DMS 273 (cell line): ENCODE data around the gene FAM170B.

Experiments
- DNase-seq: peaks from one replicate; lab custom pipeline; 2025; ENCODE audit not compliant: unreplicated experiment; lab: John Stamatoyannopoulos, UW

Gene FAM170B

DNA sequence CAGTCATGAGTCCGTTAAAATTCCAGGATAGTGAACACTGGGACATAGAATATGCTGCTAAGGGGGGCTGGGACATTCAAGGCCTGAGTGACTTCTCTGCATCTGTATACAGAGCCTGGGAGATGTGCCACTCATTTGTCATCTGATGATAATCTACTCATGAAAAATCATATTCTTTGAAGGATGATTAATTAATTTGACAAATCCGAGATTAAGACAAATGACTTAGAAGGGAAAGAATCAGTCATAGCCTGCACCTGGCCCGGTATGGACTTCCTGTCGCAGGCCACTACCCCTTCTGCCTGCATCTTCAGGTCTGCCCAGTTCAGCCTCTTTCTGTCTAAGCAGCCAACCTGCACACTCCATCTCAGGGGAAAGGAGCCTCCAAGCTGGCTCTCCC is 18.8 kb upstream of the FAM170B start:
- DNase-seq: no peak

DNA sequence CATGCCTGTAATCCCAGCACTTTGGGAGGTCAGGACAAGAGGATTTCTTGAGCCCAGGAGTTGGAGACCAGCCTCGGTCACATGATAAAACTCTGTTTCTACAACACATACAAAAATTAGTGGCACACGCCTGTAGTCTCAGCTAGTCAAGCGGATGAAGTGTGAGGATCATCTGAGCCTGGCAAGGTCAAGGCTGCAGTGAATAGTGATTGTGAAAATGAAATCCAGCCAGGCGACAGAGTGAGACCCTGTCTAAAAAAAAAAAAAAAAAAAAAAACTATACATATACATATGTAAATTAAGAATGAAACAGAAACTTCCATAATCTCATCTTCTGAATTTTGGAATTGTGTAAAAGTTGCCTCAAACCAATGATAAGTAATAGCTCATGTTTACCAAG is 18.2 kb upstream of the FAM170B start:
- DNase-seq: no peak

DNA sequence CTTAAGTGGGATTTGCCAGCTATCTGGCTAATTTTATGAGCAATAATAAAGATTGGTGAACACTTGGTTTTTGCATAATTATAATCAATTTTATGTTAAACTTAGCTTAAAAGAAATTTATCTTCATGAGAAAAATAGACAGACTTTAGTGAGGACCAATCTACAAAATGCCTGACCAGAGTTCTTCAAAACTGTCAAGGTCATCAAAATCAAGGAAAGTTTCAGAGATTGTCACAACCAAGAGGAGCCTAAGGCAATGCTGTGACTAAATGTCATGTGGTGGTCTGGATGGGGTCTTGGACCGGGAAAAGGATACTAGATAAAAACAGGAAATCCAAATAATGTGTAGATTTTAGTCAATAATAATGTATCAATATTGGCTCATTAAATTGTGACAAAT is 17.7 kb upstream of the FAM170B start:
- no peak for DNase-seq

DNA sequence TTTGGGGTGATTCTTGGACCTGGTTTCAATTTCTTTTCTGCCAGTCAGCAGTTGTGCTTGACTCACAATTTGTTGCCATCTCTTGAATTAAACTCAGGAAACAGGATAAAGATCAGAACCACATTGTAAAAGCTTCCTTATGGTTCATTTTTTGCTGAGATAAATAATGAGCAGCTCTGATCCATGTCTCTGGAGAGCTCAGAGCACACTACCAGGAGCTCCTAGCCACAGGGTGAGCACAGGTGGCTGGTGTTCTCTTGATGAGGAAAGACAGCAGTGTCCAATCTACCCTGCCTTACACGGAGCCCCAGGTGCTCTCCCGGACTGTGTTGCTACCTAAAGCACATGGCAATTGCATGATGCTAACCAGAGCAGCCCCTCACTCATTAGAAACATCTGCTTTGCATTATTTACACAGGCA is 17.2 kb upstream of the FAM170B start:
- DNase-seq: no peak

DNA sequence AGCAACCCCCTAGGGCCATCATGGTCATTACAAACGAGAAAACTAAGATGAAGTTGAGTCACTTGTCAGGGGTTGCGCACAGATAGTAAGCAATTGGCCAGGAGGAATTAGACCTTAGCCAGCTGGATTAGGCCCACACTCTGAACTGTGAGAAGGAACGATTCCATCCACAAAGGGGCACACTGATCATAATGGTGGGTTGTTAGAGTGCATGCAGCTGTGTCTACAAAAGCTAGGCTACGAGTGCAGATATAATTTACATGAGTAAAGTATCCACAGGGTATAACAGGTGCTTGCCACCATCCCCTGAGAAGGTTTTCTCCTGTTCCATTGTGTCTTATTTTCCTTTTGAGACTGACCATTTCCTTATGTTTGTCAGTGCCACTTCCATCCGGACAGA is 16.6 kb upstream of the FAM170B start:
- DNase-seq: no peak

DNA sequence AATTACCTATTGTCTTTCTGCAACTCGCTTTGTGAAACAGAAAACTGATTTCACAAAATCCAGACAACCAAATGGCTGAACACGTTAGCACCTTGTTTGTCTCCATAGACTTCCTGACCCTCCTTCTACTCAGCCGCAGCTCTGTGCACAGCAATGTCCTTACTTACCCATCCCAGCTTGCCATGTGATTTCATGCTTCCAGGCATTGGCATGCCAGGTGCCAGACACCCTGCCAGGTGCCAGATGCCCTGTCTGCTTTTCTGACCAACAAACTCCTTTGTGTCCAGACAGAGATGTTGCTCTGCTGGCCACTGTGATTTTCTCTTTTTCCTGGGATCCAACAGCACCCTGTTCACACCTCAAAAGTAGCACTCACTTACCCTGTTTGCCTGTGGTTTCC is 16.1 kb upstream of the FAM170B start:
- no peak for DNase-seq

DNA sequence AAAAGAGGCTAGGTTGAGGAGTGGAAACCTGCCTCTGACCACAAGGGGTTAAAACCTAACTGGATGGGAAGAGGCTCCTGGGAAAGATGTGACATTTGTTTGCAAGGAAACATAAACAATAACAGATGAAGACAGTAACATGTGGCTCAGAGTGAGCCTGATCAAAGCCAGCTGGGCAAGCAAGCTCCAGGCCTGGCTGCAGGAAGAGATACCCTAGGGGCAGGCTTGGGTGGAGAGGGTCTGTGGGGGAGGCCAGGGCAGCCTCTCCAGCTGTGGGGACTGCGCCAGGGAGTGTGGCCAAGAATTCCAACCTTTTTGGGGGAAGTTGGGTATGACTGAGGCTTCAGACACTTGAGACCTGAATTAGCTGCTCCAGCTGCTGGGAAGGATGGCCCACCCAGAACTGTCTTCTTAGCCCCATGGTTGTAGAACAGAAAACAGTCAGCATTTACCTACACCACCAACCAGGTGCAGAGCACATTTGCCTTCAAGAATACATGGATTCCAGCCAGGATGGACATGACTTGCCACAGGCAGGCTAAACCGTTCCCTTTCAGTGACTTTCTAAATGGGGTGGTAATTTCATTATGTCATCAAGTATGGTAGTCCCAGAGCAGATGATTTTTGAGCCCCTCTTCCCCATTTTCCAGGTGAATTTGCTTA is 10.4 kb upstream of the FAM170B start:
- DNase-seq: no peak

DNA sequence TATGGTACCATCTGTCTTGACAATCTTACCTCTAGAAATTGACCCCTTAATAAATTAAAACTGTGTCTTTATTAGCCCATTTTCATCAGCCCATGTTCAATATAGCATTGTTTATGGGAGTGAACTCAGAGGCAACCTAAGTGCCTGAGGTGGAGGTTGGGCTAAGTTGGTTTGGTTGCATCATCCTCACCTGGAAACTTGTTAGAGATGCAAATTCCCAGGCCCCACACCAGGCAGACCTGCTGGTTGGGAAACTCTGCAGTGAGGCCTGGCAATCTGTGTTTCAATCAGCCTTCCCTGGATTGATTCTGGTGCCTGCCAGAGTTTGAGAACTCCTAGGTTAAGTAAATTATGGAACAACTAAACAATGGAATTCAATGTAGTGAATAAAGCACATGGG is 9.4 kb upstream of the FAM170B start:
- DNase-seq: no peak

DNA sequence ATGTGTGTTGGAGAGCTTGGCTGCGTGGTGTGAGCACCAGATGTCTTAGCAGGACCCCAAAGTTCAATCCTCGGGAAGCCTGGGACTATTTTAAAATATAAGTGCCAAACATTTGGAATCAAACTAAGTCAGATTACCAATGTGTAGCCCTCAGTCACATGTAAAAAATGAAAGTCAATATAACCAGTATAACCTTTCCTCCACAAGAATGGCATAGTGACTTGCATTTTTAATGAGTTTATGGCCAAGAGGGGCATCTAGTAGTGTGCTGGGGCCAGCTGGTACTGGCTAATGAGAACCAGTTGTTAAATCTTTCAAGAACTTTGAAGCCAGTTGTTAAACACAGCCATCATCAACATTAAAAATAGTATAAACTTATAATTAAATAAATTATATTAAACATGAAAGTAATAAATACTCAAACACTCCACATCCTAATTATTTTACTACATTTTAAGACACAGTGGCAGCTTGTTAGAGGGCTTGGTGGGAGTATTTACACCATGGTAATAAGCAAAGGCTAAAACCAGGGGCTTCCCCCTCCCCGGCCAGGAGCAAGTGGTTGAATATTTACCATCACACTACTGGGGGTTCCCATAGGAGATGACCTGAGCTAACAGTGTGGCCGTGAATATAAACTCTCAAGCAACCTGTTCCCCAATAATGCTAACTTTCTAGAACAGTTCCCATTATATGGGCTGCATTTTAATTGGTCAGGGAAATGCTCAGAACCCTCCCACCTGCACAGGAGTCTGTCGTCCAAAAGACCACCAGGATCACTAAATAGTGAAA is 7.9 kb upstream of the FAM170B start:
- DNase-seq: no peak

DNA sequence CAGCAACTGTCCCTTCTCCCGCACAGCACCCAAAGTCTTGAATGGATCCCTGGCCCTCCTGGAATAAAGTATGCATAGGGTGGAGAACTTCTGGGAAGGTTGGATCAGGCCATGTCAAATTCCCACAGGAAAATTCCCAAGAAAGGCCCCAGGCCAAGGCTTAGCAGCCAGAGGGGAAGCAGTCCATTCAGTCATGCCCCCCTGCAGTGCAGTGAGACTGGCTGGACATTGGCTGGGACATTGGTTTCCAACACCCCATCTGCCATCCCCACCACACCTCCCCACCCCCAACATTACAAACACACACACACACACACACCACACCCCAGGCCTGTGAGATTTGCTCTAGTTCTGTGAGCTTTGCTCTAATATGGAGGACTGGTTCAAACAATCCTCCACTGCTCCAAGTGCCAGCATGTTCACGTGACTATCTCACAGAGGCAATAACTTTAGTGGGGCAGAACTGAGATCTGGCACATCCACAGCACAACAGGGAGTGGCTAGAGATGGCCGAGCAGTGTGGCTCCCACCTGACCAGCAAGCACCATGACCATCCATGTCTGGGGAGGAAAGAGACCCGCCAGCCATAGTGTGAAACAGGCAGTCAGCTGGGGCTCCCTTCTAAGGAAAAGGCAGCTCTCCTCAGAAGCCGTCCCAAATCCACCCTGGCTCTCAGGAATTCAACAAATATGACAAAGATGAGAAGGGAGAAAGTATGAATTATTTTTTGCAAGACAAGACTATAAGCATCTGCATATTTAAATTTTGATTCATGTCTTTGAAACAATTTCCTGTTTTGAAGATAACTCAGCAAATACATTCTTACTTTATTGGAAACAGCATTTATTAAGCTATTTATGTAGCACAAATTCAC is 6.7 kb upstream of the FAM170B start:
- no peak for DNase-seq

DNA sequence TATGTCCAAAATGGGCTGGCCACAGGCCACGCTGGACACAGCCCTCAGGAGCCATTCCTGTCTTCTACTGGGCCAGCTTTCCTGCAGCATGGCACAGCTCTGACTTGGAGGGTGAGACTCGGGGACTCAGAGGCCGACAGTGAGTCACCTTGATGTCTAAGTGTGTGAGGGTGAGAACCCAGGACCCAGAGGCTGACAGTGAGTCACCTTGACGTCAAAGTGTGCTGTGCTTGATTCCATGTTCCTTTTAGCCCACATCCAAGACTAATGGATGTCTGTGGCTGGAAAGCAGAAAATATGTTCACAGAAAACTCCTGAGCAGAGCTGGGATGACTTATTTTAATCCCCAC is 6.0 kb upstream of the FAM170B start:
- no peak for DNase-seq

DNA sequence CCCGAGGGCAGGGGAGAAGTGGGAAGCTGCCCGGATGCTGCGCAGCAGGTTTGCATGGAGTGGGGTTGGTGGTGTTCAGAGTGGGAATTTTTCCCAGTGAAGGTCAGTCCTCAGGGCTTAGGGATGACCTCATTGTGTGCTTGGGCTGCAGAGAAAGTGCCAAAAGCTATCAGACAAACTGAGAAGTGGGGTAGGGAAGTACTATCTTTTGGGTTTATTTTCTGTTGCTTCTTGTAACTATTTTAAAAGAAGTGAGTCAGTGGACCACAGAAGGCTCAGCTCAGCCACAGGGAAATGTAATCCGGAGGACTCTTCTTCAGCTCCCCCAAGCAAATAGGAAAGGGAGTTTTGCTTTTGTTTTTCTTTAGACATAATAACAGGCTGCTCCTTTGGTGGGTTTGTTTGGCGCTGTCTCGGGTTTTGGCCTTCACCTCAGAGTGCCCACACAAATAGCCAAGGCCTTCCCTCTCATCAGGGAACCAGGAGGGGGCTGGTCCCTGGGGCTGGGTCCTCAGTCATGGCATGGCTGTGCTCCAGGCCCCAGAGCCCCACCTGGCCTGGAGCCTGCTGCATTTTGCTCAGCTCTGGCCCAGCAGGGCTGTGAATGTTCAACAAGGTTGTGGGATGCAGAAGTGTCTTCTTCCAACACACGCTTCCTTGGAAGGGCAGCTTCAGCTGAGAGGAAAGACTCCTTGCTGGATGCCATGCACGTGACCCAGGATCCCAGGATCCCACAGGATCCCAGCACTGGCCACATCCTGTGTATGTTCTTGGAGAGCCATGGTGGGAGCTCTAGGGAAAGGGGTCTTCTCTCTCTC is 5.4 kb upstream of the FAM170B start:
- DNase-seq: no peak

DNA sequence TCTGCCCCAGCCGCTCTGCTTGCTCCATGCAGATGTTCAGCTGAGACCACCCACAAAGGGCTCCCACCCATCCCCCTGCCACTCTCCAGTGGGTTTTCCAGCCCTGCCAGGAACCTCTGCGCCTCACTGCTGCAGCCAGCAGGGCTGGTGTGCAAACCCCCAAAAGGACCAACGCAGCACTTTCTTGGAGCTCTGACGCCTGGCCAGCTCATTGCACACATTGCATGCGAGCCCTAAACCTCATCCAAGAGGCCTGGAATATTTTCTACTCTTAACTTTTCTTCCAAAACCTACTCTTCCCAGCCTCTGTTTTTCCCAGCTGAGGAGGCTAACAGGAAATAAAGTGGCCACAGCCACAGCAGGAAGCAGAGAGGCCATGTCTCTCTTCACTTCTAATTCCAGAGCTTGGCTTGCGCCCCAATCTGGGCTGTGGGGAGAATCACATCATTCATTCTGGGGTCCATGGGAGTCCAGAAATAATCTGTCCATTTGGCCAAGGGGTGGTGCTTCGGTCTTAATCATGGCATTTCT is 4.6 kb upstream of the FAM170B start:
- DNase-seq: no peak

DNA sequence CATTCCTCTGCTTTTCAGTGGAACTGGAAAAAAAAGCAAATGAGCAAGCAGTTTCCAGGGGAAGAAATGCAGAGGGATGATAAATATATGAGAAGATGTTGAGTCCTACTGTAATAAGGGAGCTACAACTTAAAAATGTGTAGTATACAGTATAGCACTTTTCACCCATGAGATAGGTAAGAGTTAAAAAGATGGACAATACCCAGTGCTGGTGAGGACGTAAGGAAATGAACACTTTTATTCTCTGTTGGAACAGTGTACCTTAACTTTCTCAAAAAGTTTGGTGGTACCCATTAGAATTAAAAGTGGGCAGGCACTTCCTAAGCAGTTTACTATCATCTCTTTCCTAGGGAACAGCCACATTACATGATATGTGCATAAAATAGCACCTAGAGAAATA is 2.7 kb upstream of the FAM170B start:
- DNase-seq: no peak

DNA sequence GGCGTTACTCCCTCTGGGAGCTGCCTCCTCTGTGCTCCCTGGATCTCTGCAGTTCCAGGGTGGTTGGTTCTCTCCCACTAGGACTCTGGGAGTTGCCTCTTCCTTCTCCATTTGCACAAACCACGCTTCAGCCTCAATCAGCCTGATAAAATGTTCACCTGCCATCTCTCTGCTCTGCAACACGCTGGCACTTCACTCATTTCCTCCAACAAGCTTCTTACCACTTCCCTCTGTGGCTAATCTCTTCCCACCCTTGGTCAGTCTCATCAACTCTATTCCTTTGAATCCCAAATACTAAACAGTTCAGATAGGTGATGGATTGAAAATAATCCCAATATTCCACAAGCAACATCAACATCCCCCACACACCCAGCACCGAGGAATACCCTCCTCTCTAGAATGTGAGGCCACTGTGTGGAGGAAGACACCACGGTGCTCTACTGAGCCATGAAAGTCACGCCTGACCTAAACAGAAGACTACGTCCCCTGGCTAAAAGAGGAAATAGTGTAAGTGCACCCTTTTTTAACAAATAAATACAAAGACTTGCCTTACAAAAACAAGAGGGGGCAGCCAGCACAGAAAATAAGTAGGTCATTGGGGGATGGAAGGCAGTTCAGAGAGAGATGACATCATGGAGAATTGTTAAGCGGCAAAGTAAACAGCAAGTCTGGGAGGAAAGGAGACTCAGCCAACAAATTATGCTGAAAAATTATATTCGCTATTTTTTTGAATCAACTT is 1.9 kb upstream of the FAM170B start:
- DNase-seq: no peak

DNA sequence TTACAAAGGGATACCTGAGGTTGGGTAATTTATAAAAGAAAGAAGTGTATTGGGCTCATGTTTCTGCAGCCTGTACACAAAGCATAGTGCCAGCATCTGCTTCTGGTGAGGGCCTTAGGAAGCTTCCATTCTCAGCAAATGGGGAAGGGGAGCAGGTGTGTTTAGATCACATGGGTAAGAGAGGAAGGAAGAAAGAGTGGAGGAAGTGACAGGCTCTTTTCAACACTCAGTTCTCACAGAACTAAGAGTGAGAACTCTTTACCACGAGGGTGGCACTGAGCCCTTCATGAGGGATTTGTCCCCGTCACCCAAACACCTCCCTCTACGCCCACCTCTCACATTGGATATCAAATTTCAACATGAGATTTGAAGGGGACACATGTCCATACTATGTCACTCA is 506 bp upstream of the FAM170B start:
- DNase-seq: no peak

DNA sequence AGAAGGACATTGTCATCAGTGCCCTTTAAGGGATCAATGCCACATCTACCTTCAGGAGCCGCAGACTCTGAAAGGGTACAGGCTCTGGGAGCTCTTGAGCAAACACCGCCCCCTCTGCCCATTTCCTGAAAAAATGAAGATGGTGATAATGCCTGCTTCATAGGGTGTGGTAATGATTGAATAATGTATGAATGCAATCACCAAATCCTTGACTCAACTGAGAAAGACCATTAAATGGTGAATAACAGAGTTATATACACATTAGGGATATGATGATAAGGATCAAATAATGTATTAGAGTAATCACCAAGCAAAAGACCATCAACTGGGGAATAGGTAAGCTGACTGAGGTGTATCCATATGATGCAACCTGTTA is 1.5 kb downstream of the FAM170B start:
- no peak for DNase-seq

DNA sequence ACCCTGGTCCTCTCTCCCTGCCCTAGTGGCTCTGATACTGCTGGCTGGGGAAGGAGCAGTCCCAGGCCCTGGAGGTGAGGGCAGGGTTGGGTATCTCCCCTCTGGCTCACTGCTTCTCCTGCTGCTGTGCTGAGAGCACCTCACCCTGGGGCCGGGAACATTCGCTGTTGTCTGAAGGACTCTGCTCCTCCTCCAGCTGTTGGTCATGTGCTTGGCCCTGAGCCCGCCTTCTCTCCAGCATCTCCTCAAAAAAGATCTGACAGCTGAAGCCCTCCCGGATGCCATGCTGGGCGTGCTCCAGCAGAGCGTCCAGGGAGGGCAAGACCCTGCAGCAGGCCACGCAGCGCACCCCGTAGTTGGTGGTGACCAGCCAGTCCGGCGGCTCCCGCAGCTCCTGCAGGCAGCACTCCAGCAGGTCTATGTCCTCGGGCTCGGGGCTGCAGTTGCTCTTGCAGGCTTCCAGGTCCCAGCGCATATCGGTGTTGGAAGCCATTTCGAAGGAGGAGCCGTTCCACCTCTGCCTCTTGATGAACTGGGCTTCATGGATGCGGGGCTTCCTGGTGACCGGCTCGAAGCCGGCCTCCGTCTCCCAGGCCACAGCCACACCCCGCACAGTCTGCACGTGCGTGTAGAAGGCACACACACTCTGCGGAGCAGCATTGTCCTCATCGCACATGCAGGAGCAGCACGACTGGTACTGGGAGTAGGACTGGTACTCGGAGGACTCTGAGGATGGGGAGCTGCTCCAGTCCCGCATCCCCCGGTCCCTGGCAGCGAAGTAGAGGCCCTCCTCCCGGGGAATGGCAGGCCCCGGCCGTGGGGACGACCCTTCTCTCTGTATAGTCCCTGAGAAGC is 2.1 kb downstream of the FAM170B start:
- DNase-seq: no peak

DNA sequence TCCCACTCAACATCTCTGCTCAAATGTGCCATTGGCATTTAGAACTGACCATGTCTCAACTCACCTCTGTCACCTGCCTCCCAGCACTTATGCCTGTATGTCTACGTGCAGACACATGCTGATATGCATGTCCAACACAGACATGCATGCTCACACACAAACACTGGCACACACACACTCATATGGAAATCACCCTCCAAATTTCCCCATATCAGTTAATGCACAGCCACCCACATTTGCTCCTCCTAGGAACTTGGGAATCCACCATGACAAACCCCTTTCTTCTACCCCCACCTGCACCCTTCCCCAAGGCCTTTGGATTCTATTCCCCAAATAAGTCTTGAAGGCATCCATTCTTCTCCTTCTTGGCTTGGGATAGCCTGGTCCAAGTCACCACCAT is 4.4 kb downstream of the FAM170B start:
- DNase-seq: no peak
